ENCODE measurements around the gene MEIOB. TPM values are rescaled to one million over a fixed set of nuclear protein-coding genes. Genes with fewer than 3 reads are reported as not detected.
A peak's percentile ranks its signal among the peaks of the same experiment; 100 is the strongest.

The MEIOB gene
- polyA plus RNA-seq, 1 donor (not counting 4 experiments of a cell fraction or from before 2014, with no cell fraction given), result not detected

DNA sequence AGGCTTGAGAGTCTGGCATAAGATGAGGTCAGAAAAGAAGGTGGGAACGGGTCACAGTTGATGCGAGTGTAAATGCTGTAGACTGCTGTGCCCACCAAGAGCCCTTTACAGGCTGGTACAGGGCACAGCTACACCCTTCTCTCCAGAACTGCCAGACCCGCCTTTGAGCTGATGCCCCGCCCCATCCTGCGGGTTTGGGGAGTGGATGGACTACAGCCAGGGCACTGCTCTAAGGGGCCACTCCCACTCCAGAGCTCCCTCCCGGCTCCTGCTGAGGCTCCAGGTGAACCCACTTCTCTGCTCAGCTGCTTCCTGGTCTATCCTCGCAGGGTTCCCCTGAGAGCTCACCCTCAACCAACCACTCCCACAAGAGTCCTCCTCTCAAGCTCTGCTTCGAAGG lies 12.3 kb downstream of the MEIOB start:
- Histone ChIP-seq H3K27me3 (ENCODE audit: control insufficient read depth, extremely low read depth, insufficient read depth, low read length) (peaks cover 23% of the 10 kb centered on the region), H3K9me3 (ENCODE audit: control insufficient read depth, low read depth, low read length) (no peaks in the 10 kb centered on the region), H4K20me1 (ENCODE audit: control insufficient read depth, extremely low read depth, insufficient read depth, low read length) (no peaks in the 10 kb centered on the region), H3K9ac (ENCODE audit: control insufficient read depth, extremely low read depth, insufficient read depth, low read length) (no peak overlapping the region), H3K4me2 (ENCODE audit: control insufficient read depth, extremely low read depth, insufficient read depth, low read depth, low read length) (no peak overlapping the region), H3K27ac (ENCODE audit: control insufficient read depth, insufficient read depth, low read length) (no peak overlapping the region), H3K4me1 (ENCODE audit: control insufficient read depth, extremely low read depth, insufficient read depth, low read length) (no peaks in the 10 kb centered on the region), H3K9me1 (ENCODE audit: control insufficient read depth, extremely low read depth, insufficient read depth, low read length) (no peaks in the 10 kb centered on the region), H2AFZ (ENCODE audit: control insufficient read depth, low read length) (no peak overlapping the region), H3K4me3 (ENCODE audit: control insufficient read depth in 2 of 3, extremely low read depth in 1 of 3, insufficient read depth in 2 of 3, low read depth in 1 of 3, low read length in 3 of 3) (no peak overlapping the region), H3K36me3 (ENCODE audit: control insufficient read depth in 2 of 2, extremely low read depth in 1 of 2, insufficient read depth in 2 of 2, low read length in 2 of 2) (no peaks in the 10 kb centered on the region), H3K79me2 (ENCODE audit: control insufficient read depth, insufficient read depth, low read length) (no peaks in the 10 kb centered on the region)
- FAIRE-seq (no peak), DNase-seq (ENCODE audit: low read depth, low spot score) (no peak)
- dilution Hi-C loops (cut with MboI; ENCODE audit: extremely low pct_ligation_motif_present, low sequenced_read_pairs), result no loop called here
- TF ChIP-seq, protein P1, sequence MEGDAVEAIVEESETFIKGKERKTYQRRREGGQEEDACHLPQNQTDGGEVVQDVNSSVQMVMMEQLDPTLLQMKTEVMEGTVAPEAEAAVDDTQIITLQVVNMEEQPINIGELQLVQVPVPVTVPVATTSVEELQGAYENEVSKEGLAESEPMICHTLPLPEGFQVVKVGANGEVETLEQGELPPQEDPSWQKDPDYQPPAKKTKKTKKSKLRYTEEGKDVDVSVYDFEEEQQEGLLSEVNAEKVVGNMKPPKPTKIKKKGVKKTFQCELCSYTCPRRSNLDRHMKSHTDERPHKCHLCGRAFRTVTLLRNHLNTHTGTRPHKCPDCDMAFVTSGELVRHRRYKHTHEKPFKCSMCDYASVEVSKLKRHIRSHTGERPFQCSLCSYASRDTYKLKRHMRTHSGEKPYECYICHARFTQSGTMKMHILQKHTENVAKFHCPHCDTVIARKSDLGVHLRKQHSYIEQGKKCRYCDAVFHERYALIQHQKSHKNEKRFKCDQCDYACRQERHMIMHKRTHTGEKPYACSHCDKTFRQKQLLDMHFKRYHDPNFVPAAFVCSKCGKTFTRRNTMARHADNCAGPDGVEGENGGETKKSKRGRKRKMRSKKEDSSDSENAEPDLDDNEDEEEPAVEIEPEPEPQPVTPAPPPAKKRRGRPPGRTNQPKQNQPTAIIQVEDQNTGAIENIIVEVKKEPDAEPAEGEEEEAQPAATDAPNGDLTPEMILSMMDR (optimal IDR thresholded peaks at IDR 0.05 in 1 of 3, IDR thresholded peaks at IDR 0.05 in 1 of 3, conservative IDR thresholded peaks at IDR 0.05 in 1 of 3; ENCODE audit: extremely low read depth in 1 of 3, insufficient read depth in 2 of 3, low read length in 3 of 3), result no peak
- TF ChIP-seq EZH2 (IDR thresholded peaks at IDR 0.05; ENCODE audit: low read length), result peak; percentile 45

DNA sequence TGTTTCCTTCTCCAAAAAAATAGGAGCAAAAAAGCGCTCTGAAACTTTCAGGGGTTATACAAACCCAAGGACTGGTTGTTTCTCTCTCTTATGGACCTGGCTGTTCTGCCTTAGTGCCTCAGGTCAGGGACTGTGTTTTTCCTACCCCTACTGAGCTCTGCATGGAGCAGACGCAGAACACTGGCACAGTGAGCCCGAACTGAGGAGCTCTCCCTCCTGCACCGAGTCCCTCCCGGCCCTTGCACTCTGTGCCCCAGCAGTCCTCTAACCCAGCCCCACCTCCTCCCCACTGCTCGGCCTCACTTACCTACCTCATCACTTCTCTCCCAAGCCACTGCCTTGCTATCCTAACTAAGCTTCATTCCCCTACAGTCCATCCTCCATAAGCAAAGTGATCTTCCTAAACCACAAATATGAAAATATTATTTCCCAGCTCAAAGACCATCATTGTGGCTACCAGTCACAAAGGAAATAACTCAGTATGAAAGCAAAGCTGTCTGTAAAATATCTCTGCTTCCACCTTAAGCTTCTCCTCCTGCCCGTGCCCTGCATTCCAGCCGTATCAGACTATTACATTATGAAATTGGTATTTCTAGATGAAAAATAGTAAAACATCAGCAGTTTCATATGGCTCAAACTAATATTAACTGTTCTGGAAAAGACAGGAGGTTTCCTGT lies 13.6 kb downstream of the MEIOB start:
- Histone ChIP-seq H2AFZ (ENCODE audit: control insufficient read depth, low read length) (no peak overlapping the region), H3K4me2 (ENCODE audit: control insufficient read depth, extremely low read depth, insufficient read depth, low read depth, low read length) (no peak overlapping the region), H3K36me3 (ENCODE audit: control insufficient read depth in 2 of 2, extremely low read depth in 1 of 2, insufficient read depth in 2 of 2, low read length in 2 of 2) (no peaks in the 10 kb centered on the region), H3K9me3 (ENCODE audit: control insufficient read depth, low read depth, low read length) (no peaks in the 10 kb centered on the region), H3K79me2 (ENCODE audit: control insufficient read depth, insufficient read depth, low read length) (no peaks in the 10 kb centered on the region), H3K9me1 (ENCODE audit: control insufficient read depth, extremely low read depth, insufficient read depth, low read length) (no peaks in the 10 kb centered on the region), H4K20me1 (ENCODE audit: control insufficient read depth, extremely low read depth, insufficient read depth, low read length) (no peaks in the 10 kb centered on the region), H3K27ac (ENCODE audit: control insufficient read depth, insufficient read depth, low read length) (no peak overlapping the region), H3K27me3 (ENCODE audit: control insufficient read depth, extremely low read depth, insufficient read depth, low read length) (peaks cover 28% of the 10 kb centered on the region), H3K4me3 (ENCODE audit: control insufficient read depth in 2 of 3, extremely low read depth in 1 of 3, insufficient read depth in 2 of 3, low read depth in 1 of 3, low read length in 3 of 3) (no peak overlapping the region), H3K4me1 (ENCODE audit: control insufficient read depth, extremely low read depth, insufficient read depth, low read length) (no peaks in the 10 kb centered on the region), H3K9ac (ENCODE audit: control insufficient read depth, extremely low read depth, insufficient read depth, low read length) (no peak overlapping the region)
- dilution Hi-C loops (cut with MboI; ENCODE audit: extremely low pct_ligation_motif_present, low sequenced_read_pairs), result no loop called here
- TF ChIP-seq, protein P1 (optimal IDR thresholded peaks at IDR 0.05 in 1 of 3, IDR thresholded peaks at IDR 0.05 in 1 of 3, conservative IDR thresholded peaks at IDR 0.05 in 1 of 3; ENCODE audit: extremely low read depth in 1 of 3, insufficient read depth in 2 of 3, low read length in 3 of 3), result no peak
- no peak for TF ChIP-seq EZH2 (IDR thresholded peaks at IDR 0.05; ENCODE audit: low read length)
- DNase-seq (ENCODE audit: low read depth, low spot score) (no peak), FAIRE-seq (no peak)

All from keratinocyte (primary cell).